Right hindlimb (tissue), 1 donor: ENCODE results near the gene NDOR1.

Experiments used
- DNase-seq: peaks from one replicate; pipeline ENCODE4 v3.0.0-alpha.2; 2018

Gene NDOR1

GRCh38 chr9:137167747-137168572 lies 37.5 kb upstream of the NDOR1 start:
- DNase-seq, result no peak

GRCh38 chr9:137168573-137168903 lies 37.0 kb upstream of the NDOR1 start:
- no peak for DNase-seq

GRCh38 chr9:137168904-137169856 lies 36.3 kb upstream of the NDOR1 start:
- DNase-seq, result no peak

- no peak for DNase-seq
Measured at GRCh38 chr9:137169896-137170358, 35.6 kb upstream of the NDOR1 start, which contains the start of gene LRRC26. Gene LRRC26, minus strand, starts transcription at chr9:137170051. Its CDS starts 108 bp downstream, at chr9:137169943.

GRCh38 chr9:137170486-137171148 lies 34.9 kb upstream of the NDOR1 start:
- DNase-seq, result no peak

GRCh38 chr9:137171149-137171900 lies 34.2 kb upstream of the NDOR1 start:
- DNase-seq, result no peak

- no peak for DNase-seq
Measured at GRCh38 chr9:137172901-137173795, 32.4 kb upstream of the NDOR1 start.

GRCh38 chr9:137173796-137174664 lies 31.5 kb upstream of the NDOR1 start:
- no peak for DNase-seq

GRCh38 chr9:137174722-137175293 lies 30.7 kb upstream of the NDOR1 start:
- no peak for DNase-seq

- DNase-seq, result no peak
Measured at GRCh38 chr9:137175345-137175961, 30.0 kb upstream of the NDOR1 start.

GRCh38 chr9:137176302-137177182 lies 29.0 kb upstream of the NDOR1 start:
- no peak for DNase-seq

GRCh38 chr9:137178201-137178938 lies 27.1 kb upstream of the NDOR1 start:
- DNase-seq, result no peak

GRCh38 chr9:137178939-137179630 lies 26.4 kb upstream of the NDOR1 start:
- DNase-seq, result no peak

GRCh38 chr9:137179761-137180160 lies 25.7 kb upstream of the NDOR1 start:
- DNase-seq, result no peak

GRCh38 chr9:137180491-137180890 lies 25.0 kb upstream of the NDOR1 start:
- DNase-seq, result no peak

- DNase-seq, result no peak
Measured at GRCh38 chr9:137181680-137182079, 23.8 kb upstream of the NDOR1 start.

- no peak for DNase-seq
Measured at GRCh38 chr9:137182836-137183235, 22.7 kb upstream of the NDOR1 start.
